Activated B cell treated with CpG ODN at 0.5 μM for 24 hours (primary cell): Measurements from ENCODE around the gene ANKRD63. TPM values are rescaled to one million over a fixed set of nuclear protein-coding genes. Genes with fewer than 3 reads are reported as not detected.

Experiments
- ATAC-seq: fragments of 200-7000 bp; cut with Tn5 transposase; one replicate; pipeline ENCODE4 v1.10.0; 2021; ENCODE audit warnings: low read depth, mild to moderate bottlenecking, moderate library complexity
- CTCF ChIA-PET: fragments of 350-600 bp; sonication (Branson Sonifier 250); formaldehyde crosslinking; loops from one replicate; lab custom pipeline; 2021; ENCODE audit warnings: antibody characterized with exemption; lab: Charles Lee
- POLR2A ChIA-PET: fragments of 350-600 bp; sonication (Branson Sonifier 250); formaldehyde crosslinking; loops from one replicate; lab custom pipeline; 2021; ENCODE audit warnings: antibody characterized with exemption; lab: Charles Lee
- DNase-seq: peaks from one replicate; pipeline ENCODE4 v3.0.0; 2022
- H3K27ac Mint-ChIP-seq: one replicate; pipeline ENCODE4 v1.8.0; 2020; ENCODE audit warnings: mixed read lengths
- H3K27me3 Mint-ChIP-seq: one replicate; pipeline ENCODE4 v1.8.0; 2021; ENCODE audit warnings: mixed read lengths
- H3K36me3 Mint-ChIP-seq: one replicate; pipeline ENCODE4 v1.8.0; 2021; ENCODE audit warnings: low read depth, mixed read lengths
- H3K4me1 Mint-ChIP-seq: one replicate; pipeline ENCODE4 v1.8.0; 2021; ENCODE audit warnings: mixed read lengths
- H3K4me3 Mint-ChIP-seq: one replicate; pipeline ENCODE4 v1.8.0; 2020; ENCODE audit warnings: mild to moderate bottlenecking, mixed read lengths
- H3K9me3 Mint-ChIP-seq: one replicate; pipeline ENCODE4 v1.8.0; 2020; ENCODE audit warnings: mixed read lengths
- intact Hi-C: fragments of 100-400 bp; cut with micrococcal nuclease; formaldehyde crosslinking; loops from one replicate; pipeline ENCODE4 v1.15.1; 2024
- total RNA-seq: library from RNA; stranded (reverse); gene quantifications from 2 replicates; pipeline ENCODE4 v1.2.3, GENCODE V29; 2022
- TF ChIP-seq, protein P1 (sequence below): fragments of 200-600 bp; IDR thresholded peaks from one replicate; pipeline ENCODE4 v1.8.0; 2022; ENCODE audit warnings: antibody characterized with exemption, mild to moderate bottlenecking

Gene ANKRD63
- total RNA-seq, 1 donor from 2014 or later: not detected

DNA sequence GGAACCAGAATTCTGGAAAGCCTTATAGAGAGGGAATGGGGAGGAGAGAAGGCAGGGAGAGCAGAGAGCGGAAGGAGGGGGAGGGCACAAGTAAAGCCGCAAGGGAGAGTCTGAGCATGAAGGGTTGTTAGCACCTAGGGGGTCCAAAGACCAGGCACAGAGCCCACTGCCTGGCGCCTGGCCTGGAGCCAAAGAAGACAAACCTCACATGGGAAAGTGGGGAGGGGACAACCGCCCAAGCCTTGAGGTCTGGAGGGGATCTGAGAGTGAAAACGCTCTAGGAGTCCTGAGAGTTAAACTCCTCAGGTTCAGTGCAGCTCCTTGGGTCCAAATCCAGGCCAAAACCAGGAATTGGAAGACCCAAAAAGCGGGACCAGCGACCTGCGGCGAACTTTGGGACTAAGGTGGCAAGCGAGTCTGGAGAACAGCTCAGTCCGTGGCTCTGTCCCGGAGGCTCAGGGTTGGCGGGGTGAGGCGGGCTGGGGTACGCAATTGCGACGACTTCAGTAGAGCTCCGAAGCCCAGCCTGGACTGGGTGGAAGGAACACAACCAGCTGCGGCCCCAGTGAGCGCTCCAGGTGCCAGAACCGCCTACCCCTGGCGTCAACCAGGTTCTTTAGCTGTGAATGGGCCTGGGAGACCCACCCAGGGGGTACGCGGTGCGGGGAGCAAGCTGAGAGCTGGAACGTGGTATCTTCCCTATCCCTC, 39.8 kb upstream of the ANKRD63 start:
- H3K27me3 Mint-ChIP-seq: no peaks in the 10 kb centered on the region
- H3K27ac Mint-ChIP-seq: peak overlapping the region; percentile 65
- ChIA-PET POLR2A (interaction anchor here (0.6 to 2.3 kb wide), 16 partner anchors 9 to 540 kb away, joined by 3 to 34 read pairs (median 4); partner anchors contain the start of genes BAHD1, CCDC32, FSIP1 and KNSTRN), CTCF (interaction anchor here (0.8 to 20.0 kb wide), 12 partner anchors 9 to 277 kb away, joined by 3 to 310 read pairs (median 4); partner anchors contain the start of genes CCDC9B and PLCB2)
- H3K4me1 Mint-ChIP-seq: peaks cover 35% of the 10 kb centered on the region
- H3K9me3 Mint-ChIP-seq: no peaks in the 10 kb centered on the region
- ATAC-seq: no peak
- peak overlapping the region; percentile 80 for H3K4me3 Mint-ChIP-seq
- H3K36me3 Mint-ChIP-seq: no peaks in the 10 kb centered on the region
- DNase-seq: no peak
- TF ChIP-seq, protein P1, sequence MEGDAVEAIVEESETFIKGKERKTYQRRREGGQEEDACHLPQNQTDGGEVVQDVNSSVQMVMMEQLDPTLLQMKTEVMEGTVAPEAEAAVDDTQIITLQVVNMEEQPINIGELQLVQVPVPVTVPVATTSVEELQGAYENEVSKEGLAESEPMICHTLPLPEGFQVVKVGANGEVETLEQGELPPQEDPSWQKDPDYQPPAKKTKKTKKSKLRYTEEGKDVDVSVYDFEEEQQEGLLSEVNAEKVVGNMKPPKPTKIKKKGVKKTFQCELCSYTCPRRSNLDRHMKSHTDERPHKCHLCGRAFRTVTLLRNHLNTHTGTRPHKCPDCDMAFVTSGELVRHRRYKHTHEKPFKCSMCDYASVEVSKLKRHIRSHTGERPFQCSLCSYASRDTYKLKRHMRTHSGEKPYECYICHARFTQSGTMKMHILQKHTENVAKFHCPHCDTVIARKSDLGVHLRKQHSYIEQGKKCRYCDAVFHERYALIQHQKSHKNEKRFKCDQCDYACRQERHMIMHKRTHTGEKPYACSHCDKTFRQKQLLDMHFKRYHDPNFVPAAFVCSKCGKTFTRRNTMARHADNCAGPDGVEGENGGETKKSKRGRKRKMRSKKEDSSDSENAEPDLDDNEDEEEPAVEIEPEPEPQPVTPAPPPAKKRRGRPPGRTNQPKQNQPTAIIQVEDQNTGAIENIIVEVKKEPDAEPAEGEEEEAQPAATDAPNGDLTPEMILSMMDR: no peak
- intact Hi-C loops: loop anchor here (1.0 to 5.0 kb wide), 8 partner anchors 11 to 540 kb away; partner anchors contain the start of genes BMF, BUB1B, DISP2 and EIF2AK4

DNA sequence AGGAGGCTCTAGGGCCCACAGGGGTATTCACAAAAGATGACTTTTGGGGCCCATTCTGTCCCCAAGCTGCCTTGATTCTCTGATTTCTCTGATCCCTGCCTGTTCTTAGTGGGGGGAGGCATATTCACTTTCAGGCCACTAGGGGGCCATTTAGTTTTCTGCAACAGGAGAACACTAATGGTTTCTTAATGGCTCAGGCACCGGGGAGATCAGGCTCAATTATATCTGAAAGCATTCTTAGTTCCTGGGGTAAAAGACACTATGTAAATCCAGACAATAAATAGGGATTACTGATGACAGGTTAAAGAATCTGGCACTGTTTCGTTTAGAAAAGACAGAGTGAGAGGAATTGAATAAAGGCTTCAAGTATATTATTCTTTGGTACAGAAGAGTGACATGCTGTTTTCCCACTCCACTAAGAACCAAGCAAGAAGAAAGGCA, 38.1 kb upstream of the ANKRD63 start:
- intact Hi-C loops: loop anchor here (1.0 to 5.0 kb wide), 5 partner anchors 13 to 284 kb away; partner anchors contain the start of genes BMF and SRP14
- no peak overlapping the region for H3K27ac Mint-ChIP-seq
- H3K36me3 Mint-ChIP-seq: no peaks in the 10 kb centered on the region
- H3K27me3 Mint-ChIP-seq: peaks cover 2% of the 10 kb centered on the region
- POLR2A ChIA-PET: interaction anchor here (1.4 to 1.5 kb wide), 2 partner anchors 11 to 12 kb away, joined by 3 read pairs; no protein-coding TSS in a partner anchor
- H3K9me3 Mint-ChIP-seq: no peaks in the 10 kb centered on the region
- peaks cover 44% of the 10 kb centered on the region for H3K4me1 Mint-ChIP-seq
- TF ChIP-seq, protein P1: peak; percentile 34
- DNase-seq: no peak
- CTCF ChIA-PET: interaction anchor here (0.6 to 20.0 kb wide), 6 partner anchors 8 to 56 kb away, joined by 3 to 310 read pairs (median 10); partner anchors contain the start of genes CCDC9B and PLCB2
- ATAC-seq: peak; percentile 22
- H3K4me3 Mint-ChIP-seq: peak overlapping the region; percentile 5

DNA sequence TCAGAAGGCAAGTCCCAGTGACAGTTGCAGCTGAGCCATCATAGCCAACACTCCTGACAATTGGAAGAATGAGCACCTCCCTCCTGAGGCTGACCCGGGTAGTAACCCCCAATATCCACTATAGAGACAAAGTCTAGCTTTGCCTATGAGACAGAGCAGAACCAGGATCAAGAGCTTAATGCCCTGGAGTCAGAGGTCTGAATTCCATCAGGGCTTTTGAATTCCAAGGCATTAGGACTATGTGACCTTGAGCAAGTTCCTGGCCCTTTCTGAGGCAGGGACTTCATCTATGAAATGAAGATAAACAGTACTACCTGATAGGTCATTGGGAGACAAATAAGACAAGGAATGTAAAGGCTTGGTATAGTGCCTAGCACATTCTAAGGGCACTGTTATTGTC, 37.5 kb upstream of the ANKRD63 start:
- DNase-seq (no peak), ATAC-seq (no peak)
- intact Hi-C loops: loop anchor here (5.0 kb wide), 2 partner anchors 213 to 283 kb away; partner anchors contain the start of genes BMF and SRP14
- Mint-ChIP-seq H3K4me1 (peaks cover 39% of the 10 kb centered on the region), H3K36me3 (no peaks in the 10 kb centered on the region), H3K27ac (no peak overlapping the region), H3K27me3 (peaks cover 2% of the 10 kb centered on the region), H3K4me3 (no peak overlapping the region), H3K9me3 (no peaks in the 10 kb centered on the region)
- TF ChIP-seq, protein P1: no peak
- ChIA-PET CTCF (interaction anchor here (0.6 to 20.0 kb wide), 5 partner anchors 12 to 101 kb away, joined by 3 to 310 read pairs (median 5); partner anchors contain the start of genes CCDC9B and PLCB2), POLR2A (interaction anchor here (1.4 to 1.5 kb wide), 2 partner anchors 11 to 12 kb away, joined by 3 read pairs; no protein-coding TSS in a partner anchor)

DNA sequence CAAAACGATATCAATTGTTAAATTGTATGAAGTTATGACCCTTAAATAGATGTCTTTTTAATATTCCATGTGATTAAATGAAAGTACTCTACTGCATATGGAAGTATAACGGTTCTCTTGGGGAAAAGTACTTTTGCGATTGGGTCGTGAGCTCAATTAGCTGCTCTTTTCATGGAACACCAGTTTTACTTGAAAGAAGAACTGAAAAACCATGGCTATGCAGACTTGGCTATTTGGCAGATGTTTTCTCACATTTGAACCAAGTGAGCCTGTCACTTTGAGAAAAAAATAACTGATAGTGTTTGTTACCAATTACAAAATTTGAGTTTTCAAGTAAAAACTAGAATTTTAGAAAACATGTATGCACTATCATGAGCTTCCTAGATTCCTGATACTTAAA, 34.7 kb upstream of the ANKRD63 start:
- no peak for ATAC-seq
- H3K4me3 Mint-ChIP-seq: no peak overlapping the region
- POLR2A ChIA-PET: interaction anchor here (2.5 kb wide), 1 partner anchor 10 kb away, joined by 16 read pairs; the partner anchor contains the start of gene PLCB2
- peaks cover 29% of the 10 kb centered on the region for H3K4me1 Mint-ChIP-seq
- peak overlapping the region; percentile 46 for H3K27ac Mint-ChIP-seq
- no peaks in the 10 kb centered on the region for H3K36me3 Mint-ChIP-seq
- CTCF ChIA-PET: interaction anchor here (0.9 to 20.0 kb wide), 4 partner anchors 9 to 39 kb away, joined by 3 to 310 read pairs (median 32); partner anchors contain the start of genes CCDC9B and PLCB2
- peaks cover 6% of the 10 kb centered on the region for H3K27me3 Mint-ChIP-seq
- intact Hi-C loops: no loop called here
- DNase-seq: no peak
- H3K9me3 Mint-ChIP-seq: no peaks in the 10 kb centered on the region
- TF ChIP-seq, protein P1: no peak
